DOHH2 (cell line): ENCODE measurements around the gene RNF213.

Experiments used
- CTCF ChIP-seq: fragments of 200-600 bp; sonication (generic); IDR thresholded peaks from one replicate; pipeline ENCODE4 v1.5.1; 2014; ENCODE audit warnings: antibody characterized with exemption, mild to moderate bottlenecking, low read depth, low read length; ENCODE audit not compliant: poor library complexity, severe bottlenecking
- EZH2phosphoT487 ChIP-seq: fragments of 200-600 bp; sonication (generic); IDR thresholded peaks from 2 replicates; pipeline ENCODE4 v1.6.1; 2017; ENCODE audit warnings: borderline replicate concordance, mild to moderate bottlenecking, antibody characterized with exemption, low read length, moderate library complexity, mixed read lengths

GRCh38 chr17:80430446-80431245 lies 170.0 kb downstream of the RNF213 start:
- TF ChIP-seq CTCF = no peak
- no peak for TF ChIP-seq EZH2phosphoT487
